Neuronal stem cell (in vitro differentiated cells): ENCODE results near the gene ELF3.

Experiments
- DNase-seq: peaks from one replicate; pipeline ENCODE4 v3.0.0-alpha.2; 2013; ENCODE audit warnings: low spot score
- H2AFZ ChIP-seq: one replicate; pipeline ENCODE4 v1.6.1; 2013; ENCODE audit warnings: mild to moderate bottlenecking, low read length, inconsistent platforms
- H2AK5ac ChIP-seq: 2 replicates; pipeline ENCODE4 v1.6.1; 2013; ENCODE audit warnings: low read depth, mild to moderate bottlenecking, inconsistent platforms, low read length, moderate library complexity, mixed read lengths
- H2BK120ac ChIP-seq: 2 replicates; pipeline ENCODE4 v1.6.1; 2013; ENCODE audit warnings: low read depth, mild to moderate bottlenecking, inconsistent platforms, low read length, moderate library complexity, mixed read lengths
- H2BK12ac ChIP-seq: one replicate; pipeline ENCODE4 v1.6.1; 2013; ENCODE audit warnings: low read length, inconsistent platforms
- H2BK15ac ChIP-seq: 2 replicates; pipeline ENCODE4 v1.6.1; 2013; ENCODE audit warnings: mild to moderate bottlenecking, low read length, inconsistent platforms, mixed read lengths
- H2BK5ac ChIP-seq: one replicate; pipeline ENCODE4 v1.6.1; 2013; ENCODE audit warnings: inconsistent platforms, mild to moderate bottlenecking, low read length, moderate library complexity
- H3K14ac ChIP-seq: one replicate; pipeline ENCODE4 v1.6.1; 2013; ENCODE audit warnings: low read length, inconsistent platforms
- H3K18ac ChIP-seq: 2 replicates; pipeline ENCODE4 v1.6.1; 2013; ENCODE audit warnings: low read length, inconsistent platforms
- H3K23ac ChIP-seq: 2 replicates; pipeline ENCODE4 v1.6.1; 2013; ENCODE audit warnings: low read depth, mild to moderate bottlenecking, mixed read lengths, low read length, inconsistent platforms; ENCODE audit not compliant: poor library complexity
- H3K27ac ChIP-seq: replicated peaks from 3 replicates; pipeline ENCODE4 v1.5.1; 2013; ENCODE audit warnings: low read length, inconsistent platforms
- H3K27me3 ChIP-seq, 3 experiments: 2 replicates each; pipeline ENCODE4 v1.6.1; 2013; ENCODE audit warnings: low read length in 3 of 3, mild to moderate bottlenecking in 2 of 3, inconsistent platforms in 1 of 3, low read depth in 1 of 3, mixed read lengths in 1 of 3, moderate library complexity in 1 of 3; ENCODE audit not compliant: control insufficient read depth in 3 of 3, insufficient read depth in 3 of 3
- H3K36me3 ChIP-seq, 2 donors: replicated peaks in 1 of 2; 2 replicates each; pipeline ENCODE4 v1.6.1; 2013; ENCODE audit warnings: low read length in 2 of 2; ENCODE audit not compliant: control insufficient read depth in 2 of 2, insufficient read depth in 2 of 2
- H3K4ac ChIP-seq: 2 replicates; pipeline ENCODE4 v1.6.1; 2013; ENCODE audit warnings: inconsistent platforms, mild to moderate bottlenecking, low read length, moderate library complexity
- H3K4me1 ChIP-seq, 2 donors: 1 replicate in 1 of 2; 2 replicates in 1 of 2; pipeline ENCODE4 v1.6.1; 2013; ENCODE audit warnings: low read length in 2 of 2, low read depth in 1 of 2; ENCODE audit not compliant: control insufficient read depth in 2 of 2, insufficient read depth in 1 of 2
- H3K4me2 ChIP-seq: one replicate; pipeline ENCODE4 v1.6.1; 2013; ENCODE audit warnings: mild to moderate bottlenecking, low read length, inconsistent platforms; ENCODE audit not compliant: insufficient read depth, poor library complexity, severe bottlenecking
- H3K4me3 ChIP-seq, 2 donors: 2 replicates each; pipeline ENCODE4 v1.5.1; 2013; ENCODE audit warnings: low read length in 2 of 2, mild to moderate bottlenecking in 2 of 2, inconsistent platforms in 1 of 2, moderate library complexity in 1 of 2
- H3K79me1 ChIP-seq: one replicate; pipeline ENCODE4 v1.6.1; 2013; ENCODE audit warnings: low read depth, mild to moderate bottlenecking, inconsistent platforms, low read length, moderate library complexity
- H3K9ac ChIP-seq: one replicate; pipeline ENCODE4 v1.6.1; 2013; ENCODE audit warnings: mild to moderate bottlenecking, low read depth, low read length, inconsistent platforms; ENCODE audit not compliant: poor library complexity
- H3K9me3 ChIP-seq, 2 donors: replicated peaks in 1 of 2; 2 replicates each; pipeline versions ENCODE3 to v1.6.1; 2013; ENCODE audit warnings: low read length in 2 of 2, mild to moderate bottlenecking in 2 of 2, inconsistent platforms in 1 of 2, low read depth in 1 of 2, mixed read lengths in 1 of 2, moderate library complexity in 1 of 2; ENCODE audit not compliant: control insufficient read depth in 2 of 2, insufficient read depth in 1 of 2
- H4K8ac ChIP-seq: one replicate; pipeline ENCODE4 v1.6.1; 2013; ENCODE audit warnings: low read depth, mild to moderate bottlenecking, inconsistent platforms, low read length, moderate library complexity
- H4K91ac ChIP-seq: one replicate; pipeline ENCODE4 v1.6.1; 2013; ENCODE audit warnings: low read length, low read depth, mild to moderate bottlenecking, inconsistent platforms; ENCODE audit not compliant: poor library complexity
- WGBS, 2 donors: extraction: QIAGEN DNeasy Blood & Tissue Kit; methylation state at CpG; one replicate each; pipeline ENCODE4 v1.1.7; 2013; ENCODE audit warnings: missing lambda C conversion rate in 2 of 2, mixed read lengths in 1 of 2; ENCODE audit not compliant: insufficient read length in 2 of 2, insufficient replicate concordance in 1 of 2; ENCODE audit errors: extremely low coverage in 2 of 2; 5-methylcytosine and 5-hydroxymethylcytosine counted together

The ELF3 gene

DNA sequence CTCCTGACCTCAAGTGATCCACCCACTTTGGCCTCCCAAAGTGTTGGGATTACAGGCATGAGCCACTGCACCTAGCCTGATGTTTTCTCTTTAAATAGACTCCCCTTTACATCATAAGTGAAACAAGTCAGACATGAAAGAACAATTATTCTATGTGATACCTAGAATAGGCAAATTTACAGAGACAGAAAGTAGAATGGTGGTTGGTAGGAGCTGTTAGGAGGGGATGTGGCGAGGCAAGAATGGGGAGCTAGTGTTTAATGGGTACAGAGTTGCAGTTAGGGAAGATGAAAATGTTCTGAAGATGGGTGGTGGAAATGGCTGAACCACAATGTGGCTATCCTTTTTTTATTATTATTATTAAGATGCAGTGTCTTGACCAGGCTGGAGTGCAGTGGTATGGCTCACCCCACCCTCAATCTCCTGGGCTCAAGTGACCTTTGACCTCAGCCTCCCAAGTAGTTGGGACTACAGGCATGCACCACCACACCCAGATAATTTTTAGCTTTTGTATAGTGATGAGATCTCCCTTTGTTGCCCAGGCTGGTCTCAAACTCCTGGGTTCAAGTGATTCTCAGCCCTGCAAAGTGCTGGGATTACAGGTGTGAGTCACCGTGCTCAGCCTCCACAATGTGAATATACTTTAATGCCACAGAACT, 28.4 kb downstream of the ELF3 start:
- Histone ChIP-seq H3K18ac (no peak overlapping the region), H4K8ac (no peak overlapping the region), H2BK5ac (no peak overlapping the region), H3K14ac (no peak overlapping the region), H3K79me1 (no peaks in the 10 kb centered on the region), H3K4ac (no peak overlapping the region), H2AFZ (no peak overlapping the region), H3K4me1 (peaks cover 0 to 8% of the 10 kb centered on the region in 2 donors), H4K91ac (no peak overlapping the region), H3K36me3 (no peaks in the 10 kb centered on the region), H2BK12ac (no peak overlapping the region), H3K4me2 (no peak overlapping the region), H3K9ac (no peak overlapping the region), H3K9me3 (no peaks in the 10 kb centered on the region), H2BK120ac (no peak overlapping the region), H3K27ac (no peak overlapping the region), H3K23ac (no peak overlapping the region), H3K4me3 (no peak overlapping the region), H3K27me3 (peaks cover 0 to 4% (median 0%) of the 10 kb centered on the region in 3 experiments), H2BK15ac (no peak overlapping the region), H2AK5ac (no peak overlapping the region)
- no peak for DNase-seq
- WGBS, 2 donors: no CpG with 5 or more reads among the region's 2 CpGs

DNA sequence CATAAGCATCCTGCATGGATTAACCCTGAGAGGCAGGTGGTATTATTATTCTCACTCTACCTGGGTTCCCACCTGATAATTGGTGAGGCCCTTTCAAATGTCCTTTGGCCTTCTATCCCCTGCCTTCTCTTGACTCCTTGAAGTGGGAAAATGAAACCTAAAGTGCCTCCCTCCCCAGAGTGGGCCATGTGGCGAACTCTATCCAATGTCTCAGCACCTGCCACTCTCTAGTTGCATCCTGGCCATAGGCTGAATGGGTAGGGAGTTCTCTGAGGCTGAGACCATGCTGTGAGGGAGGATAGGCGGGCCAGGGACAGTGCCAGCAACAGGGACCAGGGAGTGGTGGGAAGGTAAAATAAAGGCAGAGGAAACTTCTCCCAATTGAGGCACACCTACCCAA, 35.3 kb downstream of the ELF3 start:
- Histone ChIP-seq H3K9me3 (no peaks in the 10 kb centered on the region), H4K91ac (no peak overlapping the region), H3K18ac (no peak overlapping the region), H3K27me3 (peaks cover 0 to 18% (median 0%) of the 10 kb centered on the region in 3 experiments), H3K36me3 (no peaks in the 10 kb centered on the region), H2AFZ (no peak overlapping the region), H3K4me3 (peak overlapping the region in 1 of 2 donors; percentile 53), H3K79me1 (no peaks in the 10 kb centered on the region), H4K8ac (no peak overlapping the region), H3K23ac (no peak overlapping the region), H2BK5ac (no peak overlapping the region), H3K14ac (no peak overlapping the region), H2AK5ac (peak overlapping the region; percentile 32), H3K9ac (no peak overlapping the region), H2BK120ac (peak overlapping the region; percentile 19), H3K4ac (no peak overlapping the region), H3K27ac (no peak overlapping the region), H3K4me1 (no peaks in the 10 kb centered on the region), H2BK15ac (no peak overlapping the region), H2BK12ac (no peak overlapping the region), H3K4me2 (no peak overlapping the region)
- no CpG with 5 or more reads among the region's 2 CpGs for WGBS, 2 donors
- DNase-seq: no peak

DNA sequence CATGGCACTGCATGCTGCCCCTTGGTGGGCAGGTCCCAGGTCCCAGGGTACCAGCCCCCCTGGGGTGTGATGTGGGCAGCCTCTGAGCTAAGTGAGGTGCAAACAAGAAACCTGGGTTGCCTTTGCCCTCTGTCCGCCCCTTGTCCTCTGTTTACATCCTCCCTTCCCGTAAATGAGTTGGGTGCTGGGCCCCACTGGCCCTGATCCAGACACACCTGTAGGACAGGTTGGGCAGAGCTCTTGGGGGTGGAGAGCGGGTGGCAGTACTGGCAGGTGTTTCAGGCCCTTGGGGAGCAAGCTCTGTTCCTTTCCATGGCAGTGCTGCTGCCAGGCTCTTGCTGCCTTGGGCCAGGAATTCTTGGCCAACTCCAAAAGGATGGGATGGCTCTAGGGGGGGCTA, 35.8 kb downstream of the ELF3 start:
- H4K8ac ChIP-seq: no peak overlapping the region
- WGBS, 2 donors: no CpG with 5 or more reads among the region's 3 CpGs
- no peak overlapping the region for H3K23ac ChIP-seq
- no peak overlapping the region for H4K91ac ChIP-seq
- H3K4me2 ChIP-seq: no peak overlapping the region
- H2BK15ac ChIP-seq: no peak overlapping the region
- H2BK120ac ChIP-seq: no peak overlapping the region
- H3K36me3 ChIP-seq: no peaks in the 10 kb centered on the region
- H2BK12ac ChIP-seq: peak overlapping the region; percentile 97
- no peaks in the 10 kb centered on the region for H3K9me3 ChIP-seq
- no peak overlapping the region for H3K9ac ChIP-seq
- H3K27me3 ChIP-seq: peaks cover 0 to 18% (median 0%) of the 10 kb centered on the region in 3 experiments
- peak overlapping the region; percentile 32 for H2AK5ac ChIP-seq
- H2AFZ ChIP-seq: no peak overlapping the region
- H3K27ac ChIP-seq: no peak overlapping the region
- H3K4me1 ChIP-seq: no peaks in the 10 kb centered on the region
- no peak for DNase-seq
- H3K4me3 ChIP-seq: no peak overlapping the region
- no peaks in the 10 kb centered on the region for H3K79me1 ChIP-seq
- H2BK5ac ChIP-seq: no peak overlapping the region
- peak overlapping the region; percentile 52 for H3K18ac ChIP-seq
- H3K14ac ChIP-seq: no peak overlapping the region
- H3K4ac ChIP-seq: no peak overlapping the region

DNA sequence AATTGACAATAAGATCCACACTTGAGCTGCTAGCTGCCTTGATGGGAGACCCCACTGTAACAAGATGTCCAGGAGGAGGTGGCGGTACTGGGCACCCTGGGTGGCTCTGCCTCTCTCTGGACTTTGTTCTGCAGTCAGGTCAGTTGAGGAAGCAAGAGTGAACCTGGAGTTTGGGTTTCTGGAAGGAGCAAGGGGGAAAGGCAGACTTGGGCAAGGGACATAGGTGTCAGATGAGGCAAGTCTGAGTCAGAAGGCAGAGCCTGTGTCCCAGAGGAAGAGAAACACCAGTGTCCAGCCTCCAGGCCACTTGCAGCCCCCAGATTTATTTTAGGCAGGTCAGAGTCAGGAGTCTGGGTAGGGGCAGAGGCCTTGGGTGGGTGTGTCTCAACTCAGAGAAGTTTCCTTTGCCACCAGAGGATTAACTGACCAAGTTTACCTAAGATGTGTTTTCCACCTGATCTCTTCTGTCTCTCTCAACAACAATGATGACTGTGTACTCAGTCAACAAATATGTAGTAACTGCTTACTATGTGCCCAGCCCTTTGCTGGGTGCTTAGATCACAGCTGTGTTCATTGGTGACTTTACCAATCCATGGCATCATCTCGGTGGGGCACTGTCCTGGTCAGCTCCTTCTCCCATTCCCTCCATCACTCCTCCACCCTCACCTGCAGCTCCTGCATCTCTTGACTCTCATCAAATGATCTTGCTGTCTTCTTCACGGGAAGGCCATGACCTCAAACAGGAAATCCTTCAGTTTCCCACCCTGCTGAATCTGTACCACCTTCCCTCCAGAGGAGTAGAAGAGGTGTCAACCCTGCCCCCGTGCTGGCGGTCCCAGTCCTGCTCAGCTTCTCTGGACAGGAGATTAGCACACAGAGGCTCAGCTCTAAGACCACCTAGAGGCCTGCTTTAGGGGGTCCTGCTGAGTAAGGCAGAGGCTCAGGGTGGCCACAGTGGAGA, 36.6 kb downstream of the ELF3 start:
- Histone ChIP-seq H3K4me3 (no peak overlapping the region), H3K4ac (no peak overlapping the region), H3K14ac (no peak overlapping the region), H3K23ac (no peak overlapping the region), H2AK5ac (peak overlapping the region; percentile 32), H3K9ac (no peak overlapping the region), H3K36me3 (no peaks in the 10 kb centered on the region), H2BK15ac (no peak overlapping the region), H2BK12ac (no peak overlapping the region), H2AFZ (no peak overlapping the region), H3K79me1 (no peaks in the 10 kb centered on the region), H3K18ac (no peak overlapping the region), H3K4me1 (no peaks in the 10 kb centered on the region), H2BK120ac (no peak overlapping the region), H3K9me3 (no peaks in the 10 kb centered on the region), H2BK5ac (no peak overlapping the region), H4K8ac (no peak overlapping the region), H3K27ac (no peak overlapping the region), H4K91ac (no peak overlapping the region), H3K4me2 (no peak overlapping the region), H3K27me3 (peaks cover 0 to 18% (median 0%) of the 10 kb centered on the region in 3 experiments)
- WGBS, 2 donors: no CpG with 5 or more reads among the region's 5 CpGs
- no peak for DNase-seq
